GM21528 (cell line): ENCODE results near the gene PMS2.
"Not testable (repeated sequence)": the region's sequence is repeated elsewhere in the genome, so short reads cannot be mapped to it uniquely, and the experiment has no call there.

Experiments used
- ATAC-seq: cut with Tn5 transposase; IDR thresholded peaks from one replicate; pipeline ENCODE4 v1.9.1; 2021; ENCODE audit warnings: mild to moderate bottlenecking, moderate library complexity; ENCODE audit not compliant: unreplicated experiment, low FRiP score

Gene PMS2

GRCh38 chr7:5924630-5925029 lies 84.2 kb downstream of the PMS2 start:
- ATAC-seq, result not testable (repeated sequence)

- not testable (repeated sequence) for ATAC-seq
Measured at GRCh38 chr7:5924180-5924579, 84.7 kb downstream of the PMS2 start.
